ENCODE results near the gene CFAP410. TPM values are rescaled to one million over a fixed set of nuclear protein-coding genes. Genes with fewer than 3 reads are reported as not detected.

The CFAP410 gene
- total RNA-seq, 1 experiment from 2014 or later: 16.5 TPM

GRCh38 chr21:44322621-44323325 lies 16.4 kb downstream of the CFAP410 start:
- H3K36me3 ChIP-seq (ENCODE audit: control insufficient read depth, insufficient read depth, low read length): peaks cover 1% of the 10 kb centered on the region; the same call in 1 of the 2 replicates
- intact Hi-C loops (cut with micrococcal nuclease; ENCODE audit: unreplicated experiment): no loop called here
- BruUV-seq (replicated peaks): no TSS peak
- ChIA-PET CTCF (no interaction called here), POLR2A (no interaction called here)
- no peaks in the 10 kb centered on the region for H3K27me3 Mint-ChIP-seq (ENCODE audit: insufficient read depth, unreplicated experiment)
- no peaks in the 10 kb centered on the region for H3K4me1 Mint-ChIP-seq (ENCODE audit: low read depth, unreplicated experiment)
- no peaks in the 10 kb centered on the region for H3K27me3 ChIP-seq (replicated peaks; ENCODE audit: control insufficient read depth, insufficient read depth, low read length)
- peaks cover 43% of the 10 kb centered on the region for H3K36me3 Mint-ChIP-seq (ENCODE audit: insufficient read depth, unreplicated experiment)
- H3K9me3 ChIP-seq: no peaks in the 10 kb centered on the region
- no peak for TF ChIP-seq CTCF (IDR thresholded peaks at IDR 0.05; ENCODE audit: insufficient read depth in 1 of 2, low read depth in 1 of 2, low read length in 1 of 2, severe bottlenecking in 1 of 2, unreplicated experiment in 1 of 2)
- H3K4me1 ChIP-seq: no peaks in the 10 kb centered on the region
- H3K9me3 Mint-ChIP-seq (ENCODE audit: unreplicated experiment): no peaks in the 10 kb centered on the region
- H3K4me3 ChIP-seq (ENCODE audit: low read depth, low read length): no peak overlapping the region
- no peak for DNase-seq
- no peak overlapping the region for H3K27ac Mint-ChIP-seq (ENCODE audit: unreplicated experiment)
- H3K4me3 Mint-ChIP-seq (ENCODE audit: unreplicated experiment): no peak overlapping the region

DNA sequence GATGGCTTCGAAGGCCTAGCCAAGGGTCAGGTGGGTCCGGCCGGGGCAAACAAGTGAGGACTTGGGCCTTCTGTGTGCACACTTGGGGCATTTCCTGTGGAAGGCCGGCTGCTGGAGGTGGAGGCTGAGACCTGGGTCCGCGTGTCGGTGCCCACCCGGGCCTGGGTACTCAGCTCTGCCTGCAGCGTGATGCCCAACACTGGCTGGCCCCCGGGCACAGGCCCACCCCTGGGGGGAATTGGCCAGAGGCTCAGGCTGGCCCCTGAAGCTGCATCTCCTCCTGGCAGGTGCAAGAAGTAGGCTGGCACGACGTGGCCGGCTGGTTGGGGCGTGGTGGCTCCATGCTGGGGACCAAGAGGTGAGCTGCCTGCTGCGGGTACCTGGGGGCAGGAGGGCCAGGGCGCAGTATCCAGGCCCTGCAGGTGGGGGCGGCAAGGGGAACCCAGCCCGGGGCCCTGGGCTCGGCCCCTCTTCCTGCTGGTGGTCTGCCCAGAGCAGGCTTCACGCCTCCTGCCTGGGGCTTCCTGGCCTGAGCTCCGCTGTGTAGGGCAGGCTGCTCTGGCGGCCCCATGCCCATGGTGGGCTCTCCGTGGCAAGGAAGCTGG lies 17.2 kb downstream of the CFAP410 start:
- no peak for TF ChIP-seq CTCF (IDR thresholded peaks at IDR 0.05; ENCODE audit: insufficient read depth in 1 of 2, low read depth in 1 of 2, low read length in 1 of 2, severe bottlenecking in 1 of 2, unreplicated experiment in 1 of 2)
- no peaks in the 10 kb centered on the region for H3K27me3 Mint-ChIP-seq (ENCODE audit: insufficient read depth, unreplicated experiment)
- peaks cover 38% of the 10 kb centered on the region for H3K36me3 Mint-ChIP-seq (ENCODE audit: insufficient read depth, unreplicated experiment)
- H3K4me3 Mint-ChIP-seq (ENCODE audit: unreplicated experiment): no peak overlapping the region
- no peaks in the 10 kb centered on the region for H3K27me3 ChIP-seq (replicated peaks; ENCODE audit: control insufficient read depth, insufficient read depth, low read length)
- no peaks in the 10 kb centered on the region for H3K4me1 ChIP-seq
- H3K9me3 ChIP-seq: no peaks in the 10 kb centered on the region
- BruUV-seq (replicated peaks): no TSS peak
- peaks cover 1% of the 10 kb centered on the region; the same call in 1 of the 2 replicates for H3K36me3 ChIP-seq (ENCODE audit: control insufficient read depth, insufficient read depth, low read length)
- CTCF ChIA-PET: no interaction called here
- H3K27ac Mint-ChIP-seq (ENCODE audit: unreplicated experiment): no peak overlapping the region
- no peaks in the 10 kb centered on the region for H3K9me3 Mint-ChIP-seq (ENCODE audit: unreplicated experiment)
- intact Hi-C loops (cut with micrococcal nuclease; ENCODE audit: unreplicated experiment): no loop called here
- no peak overlapping the region for H3K4me3 ChIP-seq (ENCODE audit: low read depth, low read length)
- POLR2A ChIA-PET: no interaction called here
- H3K4me1 Mint-ChIP-seq (ENCODE audit: low read depth, unreplicated experiment): no peaks in the 10 kb centered on the region
- DNase-seq: no peak

DNA sequence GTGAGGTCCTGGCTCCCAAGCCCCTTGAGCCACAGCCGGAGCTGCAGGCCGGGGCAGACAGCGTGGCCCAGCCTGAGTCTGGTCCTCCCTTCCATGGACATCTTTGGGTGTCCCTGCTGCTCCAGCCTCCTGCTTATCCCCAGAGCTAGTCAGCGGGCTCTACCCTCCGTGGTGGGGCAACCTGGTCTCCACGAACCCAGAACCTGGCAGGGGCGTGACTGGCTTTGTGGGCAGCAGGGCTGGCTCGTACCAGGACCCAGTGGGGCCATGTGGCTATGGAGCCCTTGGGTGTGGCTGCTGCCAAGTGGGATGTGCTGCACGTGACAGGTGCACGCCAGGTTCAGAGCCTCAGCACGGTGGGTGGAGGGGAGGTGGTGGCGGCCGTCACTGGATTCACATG lies 18.3 kb downstream of the CFAP410 start:
- TF ChIP-seq CTCF (IDR thresholded peaks at IDR 0.05; ENCODE audit: insufficient read depth in 1 of 2, low read depth in 1 of 2, low read length in 1 of 2, severe bottlenecking in 1 of 2, unreplicated experiment in 1 of 2): no peak
- H3K27me3 Mint-ChIP-seq (ENCODE audit: insufficient read depth, unreplicated experiment): no peaks in the 10 kb centered on the region
- no TSS peak for BruUV-seq (replicated peaks)

More for the DNA sequence above, 18.3 kb downstream of the CFAP410 start:
- H3K9me3 ChIP-seq: no peaks in the 10 kb centered on the region
- no peaks in the 10 kb centered on the region for H3K4me1 ChIP-seq
- Mint-ChIP-seq H3K4me3 (ENCODE audit: unreplicated experiment) (no peak overlapping the region), H3K27ac (ENCODE audit: unreplicated experiment) (no peak overlapping the region), H3K36me3 (ENCODE audit: insufficient read depth, unreplicated experiment) (peaks cover 34% of the 10 kb centered on the region), H3K9me3 (ENCODE audit: unreplicated experiment) (no peaks in the 10 kb centered on the region), H3K4me1 (ENCODE audit: low read depth, unreplicated experiment) (no peaks in the 10 kb centered on the region)
- POLR2A ChIA-PET: no interaction called here
- H3K4me3 ChIP-seq (ENCODE audit: low read depth, low read length): no peak overlapping the region
- no peaks in the 10 kb centered on the region for H3K27me3 ChIP-seq (replicated peaks; ENCODE audit: control insufficient read depth, insufficient read depth, low read length)
- DNase-seq: no peak
- CTCF ChIA-PET: no interaction called here
- intact Hi-C loops (cut with micrococcal nuclease; ENCODE audit: unreplicated experiment): no loop called here
- H3K36me3 ChIP-seq (ENCODE audit: control insufficient read depth, insufficient read depth, low read length): peaks cover 1% of the 10 kb centered on the region; the same call in 1 of the 2 replicates

Measured in Caco-2 (cell line).